LoVo (cell line): ENCODE results near the gene INHA.
A peak's percentile ranks its signal among the peaks of the same experiment; 100 is the strongest.

ENCODE experiments used
- DNase-seq: peaks from one replicate; pipeline ENCODE4 v3.0.0-alpha.2; 2016; ENCODE audit warnings: low spot score

INHA gene

DNA sequence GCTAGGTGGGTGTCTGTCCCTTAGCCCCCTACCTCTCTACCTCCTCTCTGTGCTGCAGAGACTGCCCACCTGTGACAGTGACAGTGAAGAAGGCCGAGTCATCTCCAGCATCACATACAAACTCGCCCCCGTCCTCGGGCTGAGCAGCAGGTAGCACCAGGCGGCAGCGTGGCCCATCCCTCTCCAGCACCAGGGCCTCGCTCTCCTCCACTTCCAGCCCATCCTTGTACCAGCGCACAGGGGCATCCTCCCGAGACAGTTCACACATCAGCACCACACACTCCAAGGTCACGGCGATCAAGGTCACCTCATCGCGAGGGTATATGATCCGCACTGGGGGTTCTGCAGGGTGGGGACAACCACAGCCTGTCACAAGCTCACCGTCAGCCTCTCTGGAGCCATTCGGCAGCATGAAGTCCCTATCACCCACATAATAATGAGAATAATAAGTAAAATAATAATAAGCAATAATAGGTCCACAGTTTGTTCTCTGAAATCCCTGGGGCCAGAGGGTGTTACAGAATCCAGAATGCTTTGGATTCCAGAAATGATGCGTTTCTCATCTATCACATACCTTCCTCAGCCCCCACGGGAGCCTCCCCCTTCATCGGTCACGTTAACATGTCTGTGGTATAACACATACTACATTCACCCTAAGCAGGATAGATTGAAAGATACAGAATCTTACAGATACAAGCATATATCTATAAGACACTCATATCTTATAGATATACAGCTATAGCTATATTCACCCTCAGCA is 12.8 kb upstream of the INHA start:
- DNase-seq = no peak

DNA sequence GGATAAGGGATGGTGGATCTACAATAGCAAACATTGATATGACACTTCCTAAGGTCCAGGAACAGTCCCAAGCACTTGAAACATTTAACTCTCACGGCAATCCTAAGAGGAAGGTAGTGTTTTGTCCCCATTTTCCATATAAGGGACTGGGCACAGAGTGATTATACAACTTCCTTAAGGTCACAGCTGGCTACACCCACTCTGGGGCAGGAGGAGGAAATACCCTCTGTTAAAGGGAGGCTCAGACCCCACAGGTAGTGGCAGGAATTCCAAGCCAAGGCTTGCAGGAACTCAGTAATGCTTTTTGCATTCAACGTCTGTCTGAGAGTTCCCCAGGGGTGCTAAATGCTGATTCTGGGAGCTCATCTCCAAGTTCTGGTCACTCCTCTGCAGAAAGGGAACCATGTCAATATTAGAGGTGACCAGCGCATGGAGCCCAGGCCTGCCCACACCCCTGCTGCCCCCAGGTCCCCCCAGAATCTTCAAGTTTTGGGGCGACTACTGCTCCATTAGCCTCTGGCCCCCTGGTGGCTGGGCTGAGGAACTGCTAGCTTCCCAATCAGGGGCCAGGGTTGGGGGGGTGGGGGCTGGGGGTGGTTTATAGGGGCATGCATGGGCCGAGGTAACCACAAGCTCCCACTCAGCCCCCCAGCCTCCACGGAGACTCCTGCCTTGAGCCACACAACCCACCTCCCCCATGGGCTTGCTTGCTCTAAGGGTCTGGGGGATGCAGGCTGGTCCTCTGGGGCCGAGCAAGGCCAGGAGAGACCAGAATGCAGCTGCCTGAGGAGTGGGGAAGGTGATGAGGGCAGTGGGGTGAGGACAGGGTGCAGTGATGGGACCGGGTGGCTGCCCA is 11.8 kb upstream of the INHA start:
- no peak for DNase-seq

DNA sequence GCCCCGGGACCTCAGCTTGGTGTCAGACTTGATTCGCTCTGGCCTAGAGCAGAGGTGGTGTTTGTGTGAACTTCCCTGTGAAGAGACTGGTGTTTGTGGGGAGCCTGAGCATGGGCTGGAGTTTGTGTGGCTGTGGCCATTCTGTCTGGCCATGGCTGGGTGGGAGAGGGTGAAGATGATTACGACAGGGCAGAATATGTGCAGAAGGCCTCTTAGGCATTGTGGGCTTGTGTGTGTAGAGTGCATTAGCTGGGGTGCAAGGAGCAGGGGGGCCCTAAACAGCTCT is 11.3 kb upstream of the INHA start:
- no peak for DNase-seq

DNA sequence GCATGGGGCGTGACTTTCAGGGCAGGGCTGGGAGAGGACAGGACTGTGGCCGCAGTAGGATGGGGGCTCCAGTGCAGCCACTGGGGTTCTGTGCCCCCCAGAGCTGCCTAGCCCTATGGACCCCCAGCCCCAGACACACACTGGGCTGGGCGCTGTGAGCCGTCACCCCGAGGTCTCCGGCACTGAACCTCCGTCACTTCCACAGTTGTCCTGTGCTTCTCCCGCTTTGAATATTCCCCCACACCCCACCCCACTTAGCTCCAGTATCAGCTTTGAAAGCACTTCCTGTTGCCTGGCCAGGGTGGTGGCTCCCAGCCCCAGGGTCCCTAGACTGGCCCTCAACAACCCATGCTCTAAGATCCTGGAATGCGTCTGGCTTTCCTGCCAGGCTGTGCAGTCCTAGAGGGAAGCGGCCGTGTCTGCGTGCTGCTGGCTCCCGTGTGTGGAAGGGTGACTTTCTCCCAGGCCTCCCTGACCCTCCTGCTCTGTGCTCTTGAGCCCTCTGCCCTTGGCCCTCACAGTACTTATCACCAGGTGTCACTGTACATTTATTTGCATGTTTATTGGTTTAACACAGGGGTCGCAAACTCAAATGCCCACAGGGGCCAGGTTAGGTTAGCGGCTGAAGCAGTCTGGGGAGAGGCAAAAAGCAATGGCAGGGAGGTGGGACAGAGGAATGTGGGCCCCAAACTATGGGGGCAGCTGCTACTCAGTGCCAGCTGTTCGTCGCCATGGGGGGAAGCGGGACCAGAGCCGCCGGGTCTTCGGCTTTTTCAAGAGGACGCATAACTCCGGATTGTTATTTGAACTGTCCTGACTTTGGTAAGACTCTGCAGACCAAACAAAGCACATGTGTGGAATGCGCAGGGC is 10.7 kb upstream of the INHA start:
- DNase-seq = no peak

DNA sequence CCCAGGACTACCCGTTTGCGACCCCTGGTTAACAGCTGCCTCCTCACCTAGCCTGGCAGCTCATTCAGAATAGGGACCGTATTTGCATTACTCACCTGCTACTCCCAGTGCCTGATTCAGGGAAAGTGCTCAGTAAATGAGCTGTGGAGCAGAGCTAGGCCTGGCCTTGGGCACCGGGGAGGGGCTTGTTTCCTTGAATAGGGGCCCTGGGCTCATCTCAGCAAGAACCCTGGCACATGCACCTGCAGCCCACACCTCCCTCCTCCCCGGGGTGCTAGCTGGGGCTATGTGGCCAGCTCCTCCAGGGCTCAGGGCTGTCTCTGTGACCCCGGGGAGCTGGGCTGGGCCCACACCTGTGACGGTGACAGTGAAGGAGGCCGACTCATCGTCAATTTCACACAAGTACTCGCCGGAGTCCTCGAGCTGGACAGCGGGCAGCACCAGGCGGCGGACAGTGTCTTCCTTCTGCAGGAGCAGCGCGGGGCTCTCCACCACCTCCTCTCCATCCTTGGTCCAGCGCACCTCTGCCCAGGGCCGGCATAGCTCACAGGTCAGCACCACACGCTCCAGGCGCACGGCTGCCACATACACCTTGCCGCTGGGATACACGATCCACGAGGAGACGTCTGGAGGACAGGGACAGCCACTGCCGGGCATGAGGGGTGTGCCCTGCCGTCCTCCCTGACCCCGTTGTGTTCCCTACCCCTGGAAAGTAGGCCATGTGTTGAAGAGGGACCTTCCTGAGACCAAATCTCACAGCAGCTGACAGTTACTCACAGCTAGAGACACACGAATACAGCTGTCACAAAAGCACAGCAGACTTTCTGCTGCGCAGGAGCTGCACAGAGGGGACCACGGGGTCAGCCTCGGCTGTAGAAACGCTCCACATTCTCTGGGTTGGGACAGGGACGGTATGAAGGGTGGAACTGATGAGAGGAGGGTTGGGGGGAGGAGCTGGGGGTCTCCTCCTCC is 9.8 kb upstream of the INHA start:
- no peak for DNase-seq

DNA sequence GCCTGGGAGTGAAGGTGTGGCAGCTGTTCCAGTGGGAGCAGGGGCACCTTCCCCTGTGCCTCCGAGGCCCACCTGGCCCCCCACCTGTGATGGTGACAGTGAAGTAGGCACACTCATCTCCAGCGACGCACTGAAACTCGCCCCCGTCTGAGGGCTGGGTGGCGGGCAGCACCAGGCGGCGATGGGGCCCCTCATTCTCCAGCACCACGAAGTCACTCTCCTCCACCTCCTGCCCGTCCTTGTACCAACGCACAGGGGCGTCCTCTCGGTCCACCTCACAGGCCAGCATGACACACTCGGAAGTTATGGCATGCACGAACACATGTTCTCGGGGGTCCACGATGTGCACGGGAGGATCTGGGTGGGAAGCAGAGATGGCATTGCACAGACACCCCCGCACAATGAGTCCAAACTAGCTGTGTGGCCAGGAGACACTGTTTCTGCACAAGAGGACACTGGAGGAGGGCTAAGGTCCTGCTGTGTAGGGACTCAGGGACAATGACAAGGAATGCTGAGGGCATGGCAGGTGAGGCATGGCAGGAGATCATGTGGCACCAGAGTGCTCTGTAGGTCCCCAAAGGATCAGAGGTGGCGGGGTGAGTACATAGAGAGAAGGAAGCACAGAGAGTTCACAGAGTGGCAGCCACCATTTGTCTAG is 8.7 kb upstream of the INHA start:
- no peak for DNase-seq

DNA sequence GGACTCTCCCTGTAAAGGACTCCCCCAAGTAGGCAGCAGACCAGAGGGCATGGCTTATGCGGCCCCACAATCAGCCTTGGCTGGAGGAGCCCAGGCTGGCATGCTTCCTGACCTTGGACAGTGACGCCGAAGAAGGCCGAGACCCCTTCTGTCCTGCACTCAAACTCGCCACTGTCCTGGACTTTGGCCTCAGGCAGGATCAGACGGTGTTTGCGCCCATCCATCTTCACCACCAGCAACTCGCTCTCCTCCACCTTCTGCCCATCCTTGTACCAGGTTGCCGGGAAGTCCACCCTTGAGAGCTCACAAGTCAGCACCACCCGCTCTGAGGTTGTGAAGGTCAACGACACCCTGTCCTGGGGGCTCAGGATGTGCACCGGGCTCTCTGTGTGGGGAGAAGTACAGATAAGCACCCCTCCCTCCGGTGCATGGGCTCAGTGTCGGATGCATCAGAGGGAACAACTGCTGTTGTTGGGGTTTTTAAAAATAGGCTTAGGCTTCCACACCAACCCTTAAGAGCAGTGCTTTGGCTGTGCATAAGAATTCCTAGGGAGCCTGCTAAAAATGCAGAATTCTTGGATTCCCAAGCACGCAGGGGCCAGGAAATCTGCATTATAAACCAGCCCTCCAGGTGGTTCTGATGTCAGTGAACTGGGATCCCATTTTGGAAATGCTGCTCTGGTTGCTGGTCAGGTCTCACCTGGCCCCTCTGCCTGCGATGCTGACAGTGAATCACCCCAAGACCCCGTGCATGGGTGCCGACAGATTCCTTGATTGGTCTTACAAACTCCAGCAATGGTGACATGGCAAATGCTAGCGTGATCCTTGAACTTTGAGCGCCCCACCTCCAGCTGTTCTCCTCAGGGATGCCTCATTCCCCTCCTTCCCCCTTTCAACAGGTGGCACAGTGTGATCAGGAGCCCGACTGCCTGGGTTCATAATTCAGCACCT is 6.7 kb upstream of the INHA start:
- no peak for DNase-seq

DNA sequence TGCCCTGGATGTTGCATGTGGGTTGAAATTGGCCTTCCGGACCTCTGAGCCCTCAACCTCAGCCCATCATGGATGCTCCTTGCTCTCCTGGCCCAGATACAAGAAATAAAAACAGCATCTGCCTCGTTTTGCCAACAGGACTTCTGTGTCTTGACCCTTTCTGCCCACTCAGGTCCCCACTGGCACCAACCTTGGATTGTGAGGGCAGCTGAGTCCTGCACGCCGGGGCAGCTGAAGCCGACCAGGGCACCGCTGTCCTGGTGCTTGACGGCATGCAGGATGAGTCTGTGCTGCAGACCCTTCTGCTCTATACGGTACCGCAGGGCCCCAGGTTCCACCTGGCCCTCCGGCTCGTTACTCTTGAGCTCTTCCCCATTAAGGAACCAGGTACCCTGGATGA is 5.5 kb upstream of the INHA start:
- no peak for DNase-seq

DNA sequence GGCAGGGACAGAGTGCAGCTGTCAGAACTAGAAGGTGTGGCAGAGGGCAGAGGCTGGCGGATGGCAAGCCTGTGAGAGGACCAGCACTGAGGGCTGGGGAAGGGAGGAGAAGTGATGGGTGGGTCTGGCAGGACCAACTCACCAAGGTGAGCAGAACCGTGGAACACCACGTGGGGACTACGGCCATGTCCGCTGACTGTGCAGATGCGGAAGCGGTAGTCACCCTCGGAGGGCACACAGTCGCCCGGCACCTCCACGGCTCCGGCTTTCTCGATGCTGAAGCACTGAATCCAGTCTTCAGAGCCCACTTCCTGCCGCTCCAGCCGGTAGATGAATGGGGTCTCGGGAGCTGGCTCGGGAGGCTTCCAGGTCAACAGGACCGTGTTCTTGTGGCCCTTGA is 5.0 kb upstream of the INHA start:
- DNase-seq = no peak

DNA sequence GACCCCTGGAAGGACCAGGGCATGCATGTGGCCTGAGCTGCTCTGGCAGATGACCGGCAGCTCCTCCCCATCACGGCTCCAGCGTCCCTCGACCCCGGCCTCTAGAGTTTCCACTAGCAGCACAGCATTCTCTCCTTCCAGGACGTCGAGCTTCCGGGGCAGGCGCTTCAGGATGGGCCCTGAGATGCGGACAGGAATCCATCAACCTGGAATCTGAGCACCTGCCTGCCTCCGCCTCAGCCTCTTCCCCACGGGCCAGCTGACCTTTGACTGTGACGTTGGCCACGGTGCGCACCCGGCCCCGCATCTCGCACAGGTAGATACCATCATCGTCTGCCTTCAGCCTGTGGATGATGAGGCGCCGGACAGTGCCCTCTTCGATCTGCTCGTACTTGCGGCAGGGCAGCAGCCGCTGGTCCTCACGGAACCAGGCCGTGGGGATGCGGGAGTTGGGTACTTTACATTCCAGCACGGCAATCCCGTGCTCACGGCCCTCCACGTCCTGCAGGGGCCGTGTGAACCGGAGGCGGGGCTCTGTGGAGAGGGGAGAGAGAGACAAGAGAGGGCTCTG is 4.2 kb upstream of the INHA start:
- no peak for DNase-seq

DNA sequence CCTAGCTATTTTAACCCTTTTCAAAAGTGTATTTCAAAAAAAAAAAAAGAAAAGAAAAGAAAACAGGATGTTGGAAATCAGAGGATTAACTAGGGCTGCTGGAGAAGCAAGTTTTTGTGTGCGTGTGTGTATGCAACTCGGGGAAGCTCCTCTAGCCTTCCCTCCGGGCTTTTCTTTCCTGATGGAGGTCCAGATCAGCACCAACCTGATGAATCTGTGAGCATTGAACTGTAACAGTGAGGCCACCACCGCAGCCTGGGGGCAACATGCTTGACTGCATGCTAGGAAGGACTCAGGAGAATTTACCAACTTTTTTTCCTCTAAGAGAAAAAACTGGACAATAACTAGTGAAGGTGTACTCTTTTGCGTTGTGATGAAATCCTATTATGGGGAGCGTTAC is 3.1 kb upstream of the INHA start:
- DNase-seq = no peak

DNA sequence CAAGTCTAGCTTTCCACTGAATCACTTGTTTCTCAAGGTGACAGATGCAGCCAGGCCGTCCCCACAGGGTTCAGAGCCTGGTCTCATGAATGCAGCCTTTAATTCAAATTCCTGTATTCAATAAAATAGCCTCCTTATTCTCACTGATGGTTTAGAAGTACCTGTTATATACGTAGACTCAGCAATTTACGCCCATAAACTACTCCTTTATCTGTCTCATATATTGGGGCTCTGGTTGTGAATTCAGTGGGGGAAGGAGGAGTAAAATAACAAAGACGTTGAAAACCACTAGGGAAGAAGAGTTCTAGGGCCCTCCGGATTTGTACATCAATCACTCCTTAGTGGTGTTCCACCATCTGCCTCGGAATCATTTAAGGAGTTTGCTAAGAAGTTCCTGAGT is 2.5 kb upstream of the INHA start:
- no peak for DNase-seq

DNA sequence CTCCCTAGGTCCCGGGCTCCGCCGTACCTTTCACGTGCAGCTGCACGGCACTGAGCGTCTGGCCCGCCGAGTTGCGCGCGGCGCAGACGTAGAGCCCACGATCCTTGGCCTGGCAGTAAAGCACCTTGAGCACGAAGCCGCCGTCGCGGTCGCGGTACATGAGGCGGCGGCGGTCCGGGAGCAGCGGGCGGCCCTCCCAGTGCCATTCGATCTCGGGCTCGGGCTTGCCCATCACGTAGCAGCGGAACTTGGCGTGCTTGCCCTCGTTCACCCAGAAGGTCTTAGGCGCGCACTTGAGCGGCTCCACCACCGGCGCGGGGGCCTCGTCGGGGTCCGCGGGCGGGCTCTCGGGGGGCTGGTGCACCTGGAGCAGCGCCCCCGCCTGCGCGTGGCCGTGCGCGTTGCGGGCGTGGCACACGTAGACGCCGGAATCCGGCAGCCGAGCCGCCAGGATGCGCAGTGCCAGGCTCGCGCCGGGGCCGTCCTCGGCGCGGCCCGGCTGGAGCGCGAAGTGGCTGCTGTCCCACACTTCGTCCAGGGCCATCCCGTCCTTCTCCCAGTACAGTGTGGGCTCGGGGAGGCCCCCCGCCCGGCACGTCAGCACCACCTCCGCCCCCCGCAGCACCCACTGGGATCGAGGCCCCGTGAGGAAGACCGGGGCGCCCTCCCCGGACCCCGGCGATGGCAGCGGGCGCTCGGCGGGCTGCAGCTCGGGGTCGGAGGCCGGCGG is 1.8 kb upstream of the INHA start:
- no peak for DNase-seq

DNA sequence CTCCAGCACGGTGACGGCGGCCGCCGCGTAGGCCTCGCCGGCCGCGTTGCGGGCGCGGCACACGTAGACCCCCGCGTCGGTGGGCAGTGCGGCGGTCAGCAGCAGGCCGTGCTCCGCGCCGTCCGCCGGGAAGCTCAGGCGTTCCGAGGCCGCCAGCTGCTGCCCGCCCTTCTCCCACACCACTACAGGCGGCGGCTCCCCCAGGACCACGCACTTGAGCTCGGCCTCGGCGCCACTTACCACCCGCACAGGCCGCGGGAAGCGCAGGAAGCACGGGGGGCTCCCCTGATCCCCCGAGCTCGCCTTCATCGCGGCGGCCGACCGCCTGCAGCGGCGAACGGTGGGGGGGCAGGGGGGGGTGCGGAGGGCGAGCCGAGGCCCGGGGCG is 1.2 kb upstream of the INHA start:
- DNase-seq = no peak

DNA sequence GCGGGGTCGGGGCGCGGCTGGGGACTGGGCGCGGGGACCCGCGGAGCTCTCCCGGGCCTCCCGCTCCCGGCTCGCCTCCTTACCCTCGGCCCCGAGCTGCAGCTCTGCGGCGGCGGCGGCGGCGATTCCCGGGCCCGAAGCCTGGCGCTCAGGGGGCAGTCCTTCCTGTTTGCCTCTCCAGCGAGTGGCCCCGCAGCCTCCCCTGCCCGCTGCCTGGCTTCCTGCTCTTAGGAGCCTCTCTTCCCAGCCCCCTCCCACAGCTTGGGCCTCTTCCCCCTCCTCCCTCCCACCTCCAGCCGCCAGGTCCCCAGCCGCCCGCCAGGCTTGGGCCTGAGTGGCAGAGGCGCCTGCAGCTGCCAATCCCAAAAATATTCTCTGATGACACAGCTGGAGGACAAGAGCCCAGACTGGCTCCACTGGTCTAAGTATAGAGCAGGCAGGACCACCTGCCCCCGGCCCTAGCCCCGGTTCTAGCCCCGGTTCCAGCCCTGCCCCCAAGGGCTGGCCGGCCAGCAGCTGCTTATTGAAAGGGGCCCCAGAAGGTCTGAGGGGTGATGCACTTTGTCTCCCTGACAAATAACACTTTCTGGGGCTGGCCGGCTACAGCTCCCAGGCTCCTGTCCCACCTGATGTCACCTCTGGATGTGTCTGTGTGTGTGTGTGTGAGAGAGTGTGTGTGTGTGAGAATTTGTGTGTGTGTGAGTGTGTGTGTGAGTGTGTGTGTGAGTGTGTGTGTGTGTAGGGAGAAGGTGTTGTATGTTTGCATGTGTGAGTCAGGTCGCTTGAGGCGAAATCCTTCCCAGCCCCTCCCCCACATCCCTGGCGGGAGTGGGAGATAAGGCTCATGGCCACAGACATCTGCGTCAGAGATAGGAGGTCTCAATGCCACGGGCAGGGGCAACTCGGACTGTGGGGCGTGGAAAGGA is 536 bp upstream of the INHA start, which contains the start of gene OBSL1:
Gene OBSL1, minus strand, starts transcription at position 229 of the 926 bp plus-strand sequence. CDS start 307 bp downstream, outside the sequence.
- DNase-seq = peak; percentile 8

DNA sequence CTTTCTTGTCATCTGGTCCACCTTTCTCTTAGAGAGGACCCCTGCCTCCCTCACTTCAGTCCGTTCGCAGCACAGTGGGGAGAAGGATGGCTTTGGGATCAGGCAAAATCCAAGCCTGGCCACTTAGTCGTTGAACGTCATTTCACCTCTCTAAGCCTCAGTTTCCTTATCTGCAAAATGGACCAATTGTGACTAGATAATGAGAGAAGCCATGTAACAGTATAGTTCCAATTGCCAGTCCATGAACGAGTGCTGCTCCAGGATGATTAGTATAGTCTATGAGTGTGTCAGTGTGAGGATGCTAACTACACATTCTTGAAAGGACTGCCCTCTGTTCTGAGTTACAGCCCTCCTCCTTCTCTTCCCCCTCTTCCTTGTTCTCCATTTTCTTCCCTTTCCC is 1.1 kb downstream of the INHA start:
- no peak for DNase-seq

DNA sequence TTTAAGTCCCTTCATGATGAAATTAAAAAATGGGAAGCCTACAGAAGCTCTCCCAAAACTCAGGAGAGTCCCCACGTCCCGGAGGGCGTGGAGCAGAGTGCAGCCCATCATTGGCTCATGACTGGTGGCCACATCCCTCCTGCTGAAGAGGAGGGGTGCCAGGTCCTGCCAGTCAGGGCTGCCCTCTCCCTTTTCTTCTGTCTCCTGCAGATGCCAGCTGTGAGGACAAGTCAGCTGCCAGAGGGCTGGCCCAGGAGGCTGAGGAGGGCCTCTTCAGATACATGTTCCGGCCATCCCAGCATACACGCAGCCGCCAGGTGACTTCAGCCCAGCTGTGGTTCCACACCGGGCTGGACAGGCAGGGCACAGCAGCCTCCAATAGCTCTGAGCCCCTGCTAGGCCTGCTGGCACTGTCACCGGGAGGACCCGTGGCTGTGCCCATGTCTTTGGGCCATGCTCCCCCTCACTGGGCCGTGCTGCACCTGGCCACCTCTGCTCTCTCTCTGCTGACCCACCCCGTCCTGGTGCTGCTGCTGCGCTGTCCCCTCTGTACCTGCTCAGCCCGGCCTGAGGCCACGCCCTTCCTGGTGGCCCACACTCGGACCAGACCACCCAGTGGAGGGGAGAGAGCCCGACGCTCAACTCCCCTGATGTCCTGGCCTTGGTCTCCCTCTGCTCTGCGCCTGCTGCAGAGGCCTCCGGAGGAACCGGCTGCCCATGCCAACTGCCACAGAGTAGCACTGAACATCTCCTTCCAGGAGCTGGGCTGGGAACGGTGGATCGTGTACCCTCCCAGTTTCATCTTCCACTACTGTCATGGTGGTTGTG is 2.6 kb downstream of the INHA start:
- DNase-seq = no peak
